Right ventricle myocardium superior (tissue), 1 donor: ENCODE data around the gene EVPL. TPM values are rescaled to one million over a fixed set of nuclear protein-coding genes. Genes with fewer than 3 reads are reported as not detected.

Experiments
- total RNA-seq: library from RNA; stranded (reverse); fragmentation: NEBNext Ultra II Directional; extraction: Animal tissue kit (Norgen Biotek cat#: 25700); gene quantifications from one replicate; pipeline ENCODE4 v1.2.1, GENCODE V29; 2021
- donor health status: DM: no; HTN: yes; CAD: no; lungs with severe emphysema.

EVPL gene
- total RNA-seq, 1 donor from 2014 or later = 0.08 TPM

Other genes with a start within 250 kb of the EVPL start
- 14.3 TPM for gene UNK, start 242.5 kb downstream of the EVPL start, total RNA-seq
- gene UNC13D, start 182.9 kb downstream of the EVPL start, total RNA-seq = 10.6 TPM
- 145 TPM for gene WBP2, start 172.0 kb downstream of the EVPL start, total RNA-seq
- gene TRIM47, start 148.7 kb downstream of the EVPL start, total RNA-seq = 33.4 TPM
- 9.1 TPM for gene TRIM65, start 130.4 kb downstream of the EVPL start, total RNA-seq
- 113 TPM for gene MRPL38, start 122.4 kb downstream of the EVPL start, total RNA-seq
- 4.7 TPM for gene FBF1, start 86.3 kb downstream of the EVPL start, total RNA-seq
- gene ACOX1, start 48.1 kb downstream of the EVPL start, total RNA-seq = 83.6 TPM
- 7.6 TPM for gene TEN1, start 48.1 kb downstream of the EVPL start, total RNA-seq
- 1.8 TPM for gene CDK3, start 26.5 kb downstream of the EVPL start, total RNA-seq
- gene SRP68, start 45.2 kb upstream of the EVPL start, total RNA-seq = 57.9 TPM
- not detected for gene GALR2, start 47.5 kb upstream of the EVPL start, total RNA-seq
- gene ZACN, start 51.9 kb upstream of the EVPL start, total RNA-seq = not detected
- 74.7 TPM for gene EXOC7, start 76.5 kb upstream of the EVPL start, total RNA-seq
- not detected for gene FOXJ1, start 113.9 kb upstream of the EVPL start, total RNA-seq
- gene RNF157, start 213.2 kb upstream of the EVPL start, total RNA-seq = 18.5 TPM
- 28.1 TPM for gene UBALD2, start 238.0 kb upstream of the EVPL start, total RNA-seq